Coronary artery (tissue), 2 donors: Measurements from ENCODE around the gene SIPA1L3.

Experiments used
- DNase-seq: peaks from one replicate; pipeline ENCODE4 v3.0.0-alpha.2; 2017; ENCODE audit warnings: low spot score
- H3K27ac ChIP-seq, 2 donors: fragments of 200-600 bp; sonication (generic); one replicate each; pipeline ENCODE4 v1.5.1; 2016 to 2019
- H3K4me3 ChIP-seq: fragments of 200-600 bp; sonication (generic); 2 replicates; pipeline ENCODE4 v1.5.1; 2016; ENCODE audit warnings: mild to moderate bottlenecking, moderate library complexity
- CTCF ChIP-seq: fragments of 200-600 bp; sonication (generic); IDR thresholded peaks from one replicate; pipeline ENCODE4 v1.5.1; 2019; ENCODE audit warnings: antibody characterized with exemption

SIPA1L3 gene

DNA sequence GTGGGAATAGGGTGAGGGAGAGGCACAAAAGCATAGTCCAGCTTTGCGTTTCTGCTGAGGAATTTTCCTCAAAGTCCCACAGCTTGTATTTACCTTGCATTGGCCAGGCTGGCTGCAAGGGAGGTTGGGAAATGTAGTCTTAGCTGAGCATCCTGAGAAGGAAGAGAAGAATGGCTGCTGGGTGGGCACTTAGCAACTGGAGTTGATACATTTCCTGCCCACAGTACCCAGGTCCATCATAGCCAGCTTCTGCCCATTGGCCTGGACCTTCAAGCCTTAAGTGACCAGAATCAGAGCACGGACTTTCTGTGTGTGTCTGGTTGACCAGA lies 112.4 kb downstream of the SIPA1L3 start:
- no peak for TF ChIP-seq CTCF
- no peak for DNase-seq
- Histone ChIP-seq H3K4me3 (no peak overlapping the region), H3K27ac (no peak overlapping the region)

- Histone ChIP-seq H3K27ac (no peak overlapping the region), H3K4me3 (no peak overlapping the region)
- no peak for DNase-seq
- TF ChIP-seq CTCF: no peak
Observed at GRCh38 chr19:38020311-38020710, 113.3 kb downstream of the SIPA1L3 start.

DNA sequence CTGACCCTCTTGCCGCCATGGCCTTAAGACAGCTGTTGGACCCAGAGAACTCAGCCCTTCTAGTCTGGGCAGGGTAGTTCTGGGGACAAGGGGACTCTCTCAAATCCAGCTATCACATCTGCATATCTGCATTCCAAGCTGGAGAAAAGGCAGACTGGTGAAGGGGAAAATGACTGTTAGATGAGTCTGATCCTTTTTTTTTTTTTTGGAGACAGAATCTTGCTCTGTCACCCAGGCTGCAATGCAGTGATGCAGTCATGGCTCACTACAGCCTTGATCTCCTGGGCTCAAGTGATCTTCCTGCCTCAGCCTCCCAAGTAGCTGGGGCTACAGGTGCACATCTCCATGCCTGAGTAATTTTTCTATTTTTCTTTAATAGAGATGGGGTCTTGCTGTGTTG lies 114.3 kb downstream of the SIPA1L3 start:
- H3K4me3 ChIP-seq: no peak overlapping the region
- no peak overlapping the region for H3K27ac ChIP-seq
- no peak for DNase-seq
- no peak for TF ChIP-seq CTCF

GRCh38 chr19:38022791-38023670 lies 116.0 kb downstream of the SIPA1L3 start:
- no peak for TF ChIP-seq CTCF
- H3K27ac ChIP-seq: peak overlapping the region in 1 of 2 donors; percentile 16
- no peak for DNase-seq
- H3K4me3 ChIP-seq: no peak overlapping the region

GRCh38 chr19:38023671-38024541 lies 116.9 kb downstream of the SIPA1L3 start:
- no peak overlapping the region for H3K27ac ChIP-seq
- no peak for TF ChIP-seq CTCF
- no peak for DNase-seq
- H3K4me3 ChIP-seq: no peak overlapping the region

GRCh38 chr19:38024992-38025908 lies 118.2 kb downstream of the SIPA1L3 start:
- Histone ChIP-seq H3K27ac (no peak overlapping the region), H3K4me3 (no peak overlapping the region)
- no peak for DNase-seq
- TF ChIP-seq CTCF: no peak
